Measurements from ENCODE around the gene RNPS1. TPM values are rescaled to one million over a fixed set of nuclear protein-coding genes. Genes with fewer than 3 reads are reported as not detected.

The RNPS1 gene
- total and polyA plus RNA-seq, 2 of the 4 experiments (the other 2 are of a cell fraction): 57.5 to 192 TPM

DNA sequence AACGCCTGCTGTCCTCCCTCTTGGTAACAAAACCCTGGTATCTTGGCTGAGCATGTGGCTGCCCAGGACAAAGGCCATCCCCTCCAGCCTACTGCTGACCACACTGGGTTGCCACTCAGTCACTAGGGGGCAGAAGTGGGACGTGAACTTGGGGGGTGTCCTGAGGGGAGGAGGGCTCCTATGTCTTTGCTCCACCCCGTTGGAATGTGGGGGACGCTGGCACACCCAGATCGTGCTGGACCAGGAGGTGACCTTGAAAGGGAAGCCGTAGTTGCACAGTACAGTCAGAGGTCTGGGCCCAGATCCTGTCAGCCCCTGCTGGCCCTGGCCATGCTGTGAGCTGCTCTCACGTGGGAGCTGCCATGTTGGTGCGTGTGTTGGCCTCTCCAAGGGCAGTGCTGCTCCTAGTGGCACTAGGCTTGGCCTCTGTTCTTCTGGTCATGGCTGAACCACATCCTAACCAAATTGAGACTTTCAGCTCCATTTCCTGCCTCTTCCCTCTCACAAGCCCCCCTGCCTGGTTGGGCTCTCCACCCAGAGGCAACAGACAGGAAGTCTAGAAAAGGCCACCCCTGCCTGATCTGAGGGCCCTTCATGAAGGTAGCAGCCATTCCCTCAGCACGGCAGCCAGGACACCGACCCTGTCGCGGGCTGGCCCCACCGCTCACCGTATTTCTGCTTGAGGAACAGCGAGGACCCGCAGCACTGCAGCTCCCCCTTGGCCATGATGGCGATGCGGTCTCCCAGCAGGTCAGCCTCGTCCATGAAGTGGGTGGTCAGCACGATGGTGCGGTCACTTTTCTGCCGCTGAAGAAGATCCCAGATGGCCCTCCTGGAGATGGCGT, 29.0 kb upstream of the RNPS1 start:
- Histone ChIP-seq H2AK9ac (replicated peaks; ENCODE audit: low read depth, low read length, poor library complexity) (no peak overlapping the region), H2AFZ (replicated peaks; ENCODE audit: low read length, poor library complexity) (peak overlapping the region; percentile 70), H2AK5ac (ENCODE audit: low read depth, low read length) (no peak overlapping the region), H3K4me2 (ENCODE audit: low read depth, low read length) (no peak overlapping the region), H3K27me3 (ENCODE audit: control insufficient read depth, insufficient read depth, low read length) (peaks cover 16% of the 10 kb centered on the region), H3K4me1 (ENCODE audit: control insufficient read depth, insufficient read depth, low read length) (no peaks in the 10 kb centered on the region), H2BK5ac (ENCODE audit: low read depth, low read length, poor library complexity, severe bottlenecking) (no peak overlapping the region), H3K9ac (ENCODE audit: low read depth, low read length) (no peak overlapping the region), H2BK120ac (ENCODE audit: low read depth, low read length) (no peak overlapping the region), H3K56ac (ENCODE audit: extremely low read depth, insufficient read depth, low read length) (no peak overlapping the region), H4K91ac (ENCODE audit: insufficient read depth, low read depth, low read length) (no peak overlapping the region), H4K20me1 (ENCODE audit: insufficient read depth, low read length) (no peaks in the 10 kb centered on the region), H3K36me3 (ENCODE audit: control insufficient read depth, insufficient read depth, low read length) (no peaks in the 10 kb centered on the region), H3K9me3 (ENCODE audit: control insufficient read depth, insufficient read depth, low read length) (no peaks in the 10 kb centered on the region), H3K14ac (replicated peaks; ENCODE audit: low read depth, low read length) (no peak overlapping the region), H2BK20ac (ENCODE audit: low read depth, low read length) (no peak overlapping the region), H3K18ac (ENCODE audit: low read depth, low read length) (no peak overlapping the region), H3K27ac (ENCODE audit: insufficient read depth, low read length) (no peak overlapping the region), H3K9me1 (ENCODE audit: insufficient read depth, low read length) (no peaks in the 10 kb centered on the region), H3K4ac (ENCODE audit: low read depth, low read length) (no peak overlapping the region), H3K4me3 (ENCODE audit: insufficient read depth, low read depth, low read length) (no peak overlapping the region), H2BK15ac (ENCODE audit: low read depth, low read length) (no peak overlapping the region), H3K23ac (ENCODE audit: low read depth, low read length) (no peak overlapping the region), H4K8ac (ENCODE audit: low read depth in 2 of 2, low read length in 2 of 2) (no peak overlapping the region), H3K79me1 (ENCODE audit: low read depth in 1 of 2, low read length in 2 of 2) (no peaks in the 10 kb centered on the region), H4K5ac (ENCODE audit: low read depth, low read length) (no peak overlapping the region)
- TF ChIP-seq, protein P1, sequence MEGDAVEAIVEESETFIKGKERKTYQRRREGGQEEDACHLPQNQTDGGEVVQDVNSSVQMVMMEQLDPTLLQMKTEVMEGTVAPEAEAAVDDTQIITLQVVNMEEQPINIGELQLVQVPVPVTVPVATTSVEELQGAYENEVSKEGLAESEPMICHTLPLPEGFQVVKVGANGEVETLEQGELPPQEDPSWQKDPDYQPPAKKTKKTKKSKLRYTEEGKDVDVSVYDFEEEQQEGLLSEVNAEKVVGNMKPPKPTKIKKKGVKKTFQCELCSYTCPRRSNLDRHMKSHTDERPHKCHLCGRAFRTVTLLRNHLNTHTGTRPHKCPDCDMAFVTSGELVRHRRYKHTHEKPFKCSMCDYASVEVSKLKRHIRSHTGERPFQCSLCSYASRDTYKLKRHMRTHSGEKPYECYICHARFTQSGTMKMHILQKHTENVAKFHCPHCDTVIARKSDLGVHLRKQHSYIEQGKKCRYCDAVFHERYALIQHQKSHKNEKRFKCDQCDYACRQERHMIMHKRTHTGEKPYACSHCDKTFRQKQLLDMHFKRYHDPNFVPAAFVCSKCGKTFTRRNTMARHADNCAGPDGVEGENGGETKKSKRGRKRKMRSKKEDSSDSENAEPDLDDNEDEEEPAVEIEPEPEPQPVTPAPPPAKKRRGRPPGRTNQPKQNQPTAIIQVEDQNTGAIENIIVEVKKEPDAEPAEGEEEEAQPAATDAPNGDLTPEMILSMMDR (conservative IDR thresholded peaks at IDR 0.05; ENCODE audit: low read depth, low read length): peak; percentile 37
- TF ChIP-seq RCOR1 (IDR thresholded peaks at IDR 0.05; ENCODE audit: insufficient replicate concordance, low read length) (no peak), RAD21 (IDR thresholded peaks at IDR 0.05; ENCODE audit: low read length) (peak; percentile 42; the same call in 1 of the 2 replicates), POLR2A (IDR thresholded peaks at IDR 0.05; ENCODE audit: low read depth, low read length) (no peak), MXI1 (IDR thresholded peaks at IDR 0.05; ENCODE audit: borderline replicate concordance, low read depth, low read length) (no peak), SMC3 (IDR thresholded peaks at IDR 0.05; ENCODE audit: low read depth, low read length) (peak; percentile 26; the same call in 1 of the 2 replicates), NFE2L2 (IDR thresholded peaks at IDR 0.05; ENCODE audit: low read depth, low read length) (no peak), MAFK (IDR thresholded peaks at IDR 0.05; ENCODE audit: low read depth, low read length) (no peak), CHD1 (IDR thresholded peaks at IDR 0.05; ENCODE audit: low read depth, low read length) (no peak), FOS (IDR thresholded peaks at IDR 0.05; ENCODE audit: low read depth, low read length) (no peak), RFX5 (IDR thresholded peaks at IDR 0.05; ENCODE audit: low read depth, low read length) (no peak)
- TF ChIP-seq, protein P2, sequence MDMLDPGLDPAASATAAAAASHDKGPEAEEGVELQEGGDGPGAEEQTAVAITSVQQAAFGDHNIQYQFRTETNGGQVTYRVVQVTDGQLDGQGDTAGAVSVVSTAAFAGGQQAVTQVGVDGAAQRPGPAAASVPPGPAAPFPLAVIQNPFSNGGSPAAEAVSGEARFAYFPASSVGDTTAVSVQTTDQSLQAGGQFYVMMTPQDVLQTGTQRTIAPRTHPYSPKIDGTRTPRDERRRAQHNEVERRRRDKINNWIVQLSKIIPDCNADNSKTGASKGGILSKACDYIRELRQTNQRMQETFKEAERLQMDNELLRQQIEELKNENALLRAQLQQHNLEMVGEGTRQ (IDR thresholded peaks at IDR 0.05; ENCODE audit: low read depth, low read length): no peak
- no TSS peak for BruUV-seq (replicated peaks)
- 87% methylated on average over 18 of the region's 23 CpGs; no CpG with 5 or more reads in 1 of the 2 experiments for WGBS, 2 experiments (ENCODE audit: extremely low coverage in 2 of 2, insufficient read length in 1 of 2)
- ATAC-seq (ENCODE audit: low read depth) (peak; percentile 75), DNase-seq (no peak)
- CTCF ChIA-PET: no interaction called here
- in situ Hi-C loops (cut with MboI; ENCODE audit: low sequenced_read_pairs) (no loop called here), intact Hi-C loops (cut with micrococcal nuclease) (no loop called here), dilution Hi-C loops (cut with HindIII; ENCODE audit: low sequenced_read_pairs, unreplicated experiment) (no loop called here)
- POLR2A ChIA-PET (ENCODE audit: unreplicated experiment): no interaction called here

Measured in IMR-90 (cell line).